ENCODE measurements around the gene RXRG.

The RXRG gene

DNA sequence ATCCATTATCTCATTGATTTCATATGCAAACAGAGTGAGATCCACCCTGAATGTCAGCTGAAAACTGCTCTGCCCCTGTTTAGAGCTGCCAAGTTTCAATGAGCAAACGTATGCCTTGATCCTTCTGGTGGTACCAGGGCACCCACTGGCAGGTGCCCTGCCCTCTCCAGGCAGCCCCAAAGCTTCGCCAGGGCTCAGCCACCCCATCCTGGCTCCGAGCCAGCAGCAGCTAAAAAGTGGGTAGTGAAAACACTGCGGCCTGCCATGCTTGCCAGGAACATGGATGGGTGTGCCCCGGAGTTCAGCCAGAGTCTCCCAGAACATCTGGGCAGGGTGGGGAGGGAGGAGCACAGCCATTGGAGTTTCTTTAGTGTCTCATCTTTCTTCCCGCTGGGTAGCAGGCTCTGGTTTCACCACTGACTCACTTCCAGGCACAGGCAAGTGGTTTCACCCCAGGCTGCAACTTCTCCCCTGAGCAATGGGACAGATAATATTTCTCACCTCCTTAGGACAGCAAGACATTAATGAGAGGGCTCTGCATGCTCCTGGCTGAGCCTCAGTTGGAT lies 80.3 kb downstream of the RXRG start:
- H3K4me2 ChIP-seq (ENCODE audit: low read length) = no peak overlapping the region
- no peaks in the 10 kb centered on the region for H3F3A ChIP-seq (ENCODE audit: insufficient read depth, low read length)
- no peak overlapping the region for H3K9ac ChIP-seq (ENCODE audit: low read length)
- no peaks in the 10 kb centered on the region for H3K9me3 ChIP-seq (ENCODE audit: low read length)
- no peaks in the 10 kb centered on the region for H4K20me1 ChIP-seq (ENCODE audit: insufficient read depth, low read length)
- H3K27me3 ChIP-seq (ENCODE audit: insufficient read depth, low read length) = 0 out of 2 replicates have a peak, but pooled peaks cover 4% of the 10 kb centered on the region
- TF ChIP-seq, protein P1, sequence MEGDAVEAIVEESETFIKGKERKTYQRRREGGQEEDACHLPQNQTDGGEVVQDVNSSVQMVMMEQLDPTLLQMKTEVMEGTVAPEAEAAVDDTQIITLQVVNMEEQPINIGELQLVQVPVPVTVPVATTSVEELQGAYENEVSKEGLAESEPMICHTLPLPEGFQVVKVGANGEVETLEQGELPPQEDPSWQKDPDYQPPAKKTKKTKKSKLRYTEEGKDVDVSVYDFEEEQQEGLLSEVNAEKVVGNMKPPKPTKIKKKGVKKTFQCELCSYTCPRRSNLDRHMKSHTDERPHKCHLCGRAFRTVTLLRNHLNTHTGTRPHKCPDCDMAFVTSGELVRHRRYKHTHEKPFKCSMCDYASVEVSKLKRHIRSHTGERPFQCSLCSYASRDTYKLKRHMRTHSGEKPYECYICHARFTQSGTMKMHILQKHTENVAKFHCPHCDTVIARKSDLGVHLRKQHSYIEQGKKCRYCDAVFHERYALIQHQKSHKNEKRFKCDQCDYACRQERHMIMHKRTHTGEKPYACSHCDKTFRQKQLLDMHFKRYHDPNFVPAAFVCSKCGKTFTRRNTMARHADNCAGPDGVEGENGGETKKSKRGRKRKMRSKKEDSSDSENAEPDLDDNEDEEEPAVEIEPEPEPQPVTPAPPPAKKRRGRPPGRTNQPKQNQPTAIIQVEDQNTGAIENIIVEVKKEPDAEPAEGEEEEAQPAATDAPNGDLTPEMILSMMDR (IDR thresholded peaks at IDR 0.05; ENCODE audit: low read length) = no peak
- TF ChIP-seq EZH2 (IDR thresholded peaks at IDR 0.05; ENCODE audit: borderline replicate concordance, low read length) = no peak
- H2AFZ ChIP-seq (ENCODE audit: low read length) = no peak overlapping the region
- no peak overlapping the region for H3K4me3 ChIP-seq (ENCODE audit: low read depth, low read length, poor library complexity, severe bottlenecking)
- no peak overlapping the region for H3K27ac ChIP-seq (ENCODE audit: low read depth, low read length, poor library complexity, severe bottlenecking)
- H3K79me2 ChIP-seq (ENCODE audit: insufficient read depth, low read length) = no peaks in the 10 kb centered on the region
- H3K4me1 ChIP-seq (ENCODE audit: insufficient read depth, low read length, severe bottlenecking) = no peaks in the 10 kb centered on the region
- no peaks in the 10 kb centered on the region for H3K9me2 ChIP-seq (ENCODE audit: low read depth, low read length)
- no peaks in the 10 kb centered on the region for H3K36me3 ChIP-seq (ENCODE audit: insufficient read depth, low read length)

DNA sequence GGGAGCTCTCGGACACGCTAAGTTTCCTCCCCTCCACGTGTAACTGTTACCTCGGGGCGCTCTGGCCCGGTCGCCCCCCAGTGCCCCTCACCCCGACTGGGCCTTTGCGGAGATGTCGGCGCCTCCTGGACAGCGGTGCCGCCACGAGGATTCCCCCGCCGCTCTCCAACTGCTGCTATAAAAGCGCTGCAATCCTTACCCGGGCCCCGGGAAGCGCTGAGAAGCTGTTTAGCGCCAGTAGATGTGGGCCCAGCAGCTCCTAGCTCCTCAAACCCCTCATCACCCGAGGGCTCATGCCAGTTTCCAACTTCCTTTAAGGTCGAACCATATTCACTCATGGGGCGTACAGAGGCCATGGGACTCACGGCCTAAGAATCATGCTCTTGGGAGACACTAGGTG lies 88.0 kb downstream of the RXRG start:
- Histone ChIP-seq H3K79me2 (ENCODE audit: insufficient read depth, low read length) (no peaks in the 10 kb centered on the region), H3K27ac (ENCODE audit: low read depth, low read length, poor library complexity, severe bottlenecking) (no peak overlapping the region), H3K4me1 (ENCODE audit: insufficient read depth, low read length, severe bottlenecking) (no peaks in the 10 kb centered on the region), H3K27me3 (ENCODE audit: insufficient read depth, low read length) (peaks cover 14% of the 10 kb centered on the region; the same call in 1 of the 2 replicates), H3K36me3 (ENCODE audit: insufficient read depth, low read length) (no peaks in the 10 kb centered on the region), H3K9me3 (ENCODE audit: low read length) (no peaks in the 10 kb centered on the region), H3K9ac (ENCODE audit: low read length) (no peak overlapping the region), H3K9me2 (ENCODE audit: low read depth, low read length) (no peaks in the 10 kb centered on the region), H3K4me3 (ENCODE audit: low read depth, low read length, poor library complexity, severe bottlenecking) (no peak overlapping the region), H2AFZ (ENCODE audit: low read length) (no peak overlapping the region), H3F3A (ENCODE audit: insufficient read depth, low read length) (no peaks in the 10 kb centered on the region), H3K4me2 (ENCODE audit: low read length) (no peak overlapping the region), H4K20me1 (ENCODE audit: insufficient read depth, low read length) (no peaks in the 10 kb centered on the region)
- TF ChIP-seq EZH2 (IDR thresholded peaks at IDR 0.05; ENCODE audit: borderline replicate concordance, low read length) = no peak
- TF ChIP-seq, protein P1 (IDR thresholded peaks at IDR 0.05; ENCODE audit: low read length) = no peak

DNA sequence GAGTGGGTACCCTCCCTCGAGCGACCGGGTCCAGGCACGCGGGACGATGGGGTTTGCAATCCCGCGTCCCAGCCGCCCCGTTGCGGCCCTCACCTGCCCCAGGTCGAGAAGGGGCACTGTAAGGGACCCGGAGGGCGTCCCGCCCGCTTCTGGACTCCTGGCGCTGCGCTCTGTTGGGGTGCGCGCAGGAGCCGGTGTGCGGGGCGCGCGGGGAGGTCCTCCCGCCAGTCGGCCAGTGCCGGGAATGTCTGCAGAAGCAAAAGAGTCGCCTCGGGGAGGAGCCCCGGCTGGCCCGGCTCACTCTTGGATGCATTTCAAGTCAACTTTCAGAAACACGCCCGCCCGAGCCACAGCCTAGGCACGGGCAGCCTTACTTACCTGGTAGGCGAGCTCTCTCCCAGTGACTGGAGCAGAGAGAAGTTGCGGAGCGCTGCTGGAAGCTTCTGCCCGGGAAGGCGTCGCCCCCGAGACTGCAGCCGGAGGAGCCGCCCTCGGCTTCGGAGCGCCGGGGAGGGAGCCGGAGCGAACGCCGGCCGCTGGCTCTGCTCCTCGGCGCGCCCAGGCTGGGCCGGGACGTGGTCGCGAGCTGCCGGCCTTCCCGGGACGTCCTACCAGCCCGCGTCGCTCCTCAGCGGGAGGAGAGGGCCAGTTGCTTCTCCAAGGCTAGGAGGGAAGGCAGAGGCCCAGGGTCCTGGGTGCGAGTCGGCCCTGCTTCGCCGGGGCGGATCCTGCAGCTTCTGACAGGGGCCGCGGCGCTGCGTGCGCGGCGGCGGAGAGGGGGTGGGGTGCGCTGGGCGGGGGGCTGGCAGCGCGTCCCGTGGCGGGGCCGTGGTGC lies 88.7 kb downstream of the RXRG start, which contains the start of gene LMX1A:
LMX1A (minus strand) TSS at position 739 of the 835 bp plus-strand sequence. CDS start 1,156 bp downstream, outside the sequence.
- H3K9ac ChIP-seq (ENCODE audit: low read length) = no peak within 1 kb of the TSS
- H3F3A ChIP-seq (ENCODE audit: insufficient read depth, low read length) = no peaks in the 10 kb centered on the region
- H3K27me3 ChIP-seq (ENCODE audit: insufficient read depth, low read length) = peaks cover 14% of the 10 kb centered on the region; the same call in 1 of the 2 replicates
- H3K4me2 ChIP-seq (ENCODE audit: low read length) = no peak within 1 kb of the TSS
- H3K79me2 ChIP-seq (ENCODE audit: insufficient read depth, low read length) = no peaks in the 10 kb centered on the region
- no peaks in the 10 kb centered on the region for H3K4me1 ChIP-seq (ENCODE audit: insufficient read depth, low read length, severe bottlenecking)
- TF ChIP-seq, protein P1 (IDR thresholded peaks at IDR 0.05; ENCODE audit: low read length) = no peak
- no peak for TF ChIP-seq EZH2 (IDR thresholded peaks at IDR 0.05; ENCODE audit: borderline replicate concordance, low read length)
- no peaks in the 10 kb centered on the region for H3K36me3 ChIP-seq (ENCODE audit: insufficient read depth, low read length)
- H2AFZ ChIP-seq (ENCODE audit: low read length) = no peak within 1 kb of the TSS
- no peak within 1 kb of the TSS for H3K27ac ChIP-seq (ENCODE audit: low read depth, low read length, poor library complexity, severe bottlenecking)
- H4K20me1 ChIP-seq (ENCODE audit: insufficient read depth, low read length) = no peaks in the 10 kb centered on the region
- H3K9me2 ChIP-seq (ENCODE audit: low read depth, low read length) = no peaks in the 10 kb centered on the region
- no peak within 1 kb of the TSS for H3K4me3 ChIP-seq (ENCODE audit: low read depth, low read length, poor library complexity, severe bottlenecking)
- H3K9me3 ChIP-seq (ENCODE audit: low read length) = no peaks in the 10 kb centered on the region
